Uterus (tissue), 2 donors: ENCODE data around the gene ZBTB20.

ENCODE experiments used
- CTCF ChIP-seq, 4 experiments: fragments of 200-600 bp in 2 of 4; fragments of 450-650 bp in 2 of 4; sonication (generic) in 2 of 4; IDR thresholded peaks; one replicate each; pipeline ENCODE4 v1.5.1; 2016 to 2019; ENCODE audit warnings: antibody characterized with exemption in 4 of 4, mild to moderate bottlenecking in 2 of 4, moderate library complexity in 1 of 4
- POLR2A ChIP-seq, 2 donors: fragments of 450-650 bp; IDR thresholded peaks; one replicate each; pipeline ENCODE4 v1.6.1; 2016; ENCODE audit warnings: antibody characterized with exemption in 2 of 2, mild to moderate bottlenecking in 1 of 2, moderate library complexity in 1 of 2

DNA sequence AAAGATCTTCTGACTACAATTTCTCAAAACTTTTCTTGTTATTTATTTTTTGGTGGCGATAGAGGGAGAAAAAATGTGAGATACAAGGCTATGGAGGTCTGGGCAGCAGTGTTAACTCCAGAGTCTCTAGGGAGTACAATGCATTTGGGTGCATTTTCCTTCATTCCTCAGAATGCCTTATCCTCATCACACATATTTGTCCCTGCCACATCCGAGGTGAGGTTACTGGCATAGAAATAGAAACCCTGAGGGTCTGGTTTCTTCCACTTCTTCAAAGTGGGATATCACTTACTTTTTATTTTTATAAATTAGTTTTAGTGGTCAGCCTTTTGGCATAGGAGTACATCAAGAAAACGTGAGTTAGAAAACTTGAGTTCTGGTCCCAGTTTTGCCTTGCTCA lies 702.9 kb downstream of the ZBTB20 start:
- TF ChIP-seq CTCF (IDR thresholded peaks at IDR 0.05) (no peak), POLR2A (IDR thresholded peaks at IDR 0.05) (no peak)
